Smooth muscle cell (in vitro differentiated cells): ENCODE results near the gene FBXO33. TPM values are rescaled to one million over a fixed set of nuclear protein-coding genes. Genes with fewer than 3 reads are reported as not detected.

ENCODE experiments used
- DNase-seq: peaks from one replicate; lab custom pipeline; 2025; ENCODE audit not compliant: unreplicated experiment; lab: John Stamatoyannopoulos, UW
- H2AFZ ChIP-seq: fragments of 200-600 bp; sonication (generic); 2 replicates; pipeline ENCODE4 v1.6.0; 2016; ENCODE audit warnings: antibody characterized with exemption, low read depth, mild to moderate bottlenecking
- H3F3A ChIP-seq: fragments of 200-600 bp; sonication (generic); 2 replicates; pipeline ENCODE4 v1.6.0; 2017; ENCODE audit warnings: antibody characterized with exemption, low read depth
- H3K27ac ChIP-seq: fragments of 200-600 bp; sonication (generic); 2 replicates; pipeline ENCODE4 v1.5.1; 2016; ENCODE audit warnings: low read depth, mild to moderate bottlenecking
- H3K27me3 ChIP-seq: fragments of 200-600 bp; sonication (generic); 2 replicates; pipeline ENCODE4 v1.6.1; 2016; ENCODE audit warnings: low read depth, mild to moderate bottlenecking
- H3K36me3 ChIP-seq: fragments of 200-600 bp; sonication (generic); 2 replicates; pipeline ENCODE4 v1.5.1; 2016; ENCODE audit warnings: low read depth
- H3K4me1 ChIP-seq: fragments of 200-600 bp; sonication (generic); 2 replicates; pipeline ENCODE4 v1.5.1; 2016; ENCODE audit warnings: low read depth
- H3K4me2 ChIP-seq: fragments of 200-600 bp; sonication (generic); 2 replicates; pipeline ENCODE4 v1.6.0; 2016; ENCODE audit warnings: mild to moderate bottlenecking
- H3K4me3 ChIP-seq: fragments of 200-600 bp; sonication (generic); 2 replicates; pipeline ENCODE4 v1.5.1; 2016; ENCODE audit warnings: mild to moderate bottlenecking
- H3K79me2 ChIP-seq: fragments of 200-600 bp; sonication (generic); 2 replicates; pipeline ENCODE4 v1.6.0; 2016; ENCODE audit warnings: low read depth, mild to moderate bottlenecking
- H3K9ac ChIP-seq: fragments of 200-600 bp; sonication (generic); 2 replicates; pipeline ENCODE4 v1.6.0; 2016; ENCODE audit warnings: low read depth
- H3K9me3 ChIP-seq: fragments of 200-600 bp; sonication (generic); replicated peaks from 2 replicates; pipeline ENCODE4 v1.5.1; 2016; ENCODE audit warnings: low read depth
- H4K20me1 ChIP-seq: fragments of 200-600 bp; sonication (generic); 2 replicates; pipeline ENCODE4 v1.6.0; 2016; ENCODE audit warnings: low read depth
- CTCF ChIP-seq: fragments of 200-600 bp; sonication (generic); IDR thresholded peaks from 2 replicates; pipeline ENCODE4 v1.5.1; 2017; ENCODE audit warnings: borderline replicate concordance, mild to moderate bottlenecking, antibody characterized with exemption; ENCODE audit not compliant: insufficient read depth, poor library complexity, severe bottlenecking
- WGBS: methylation state at CpG from one replicate; pipeline ENCODE4 v1.1.7; 2016; ENCODE audit warnings: low lambda C conversion rate; 5-methylcytosine and 5-hydroxymethylcytosine counted together
- polyA plus RNA-seq: library from polyadenylated mRNA; unstranded; fragments of >200 nt; fragmentation: Nextera tagmentation; extraction: Ambion mirVana; gene quantifications from 2 replicates; pipeline ENCODE4 v1.2.1, GENCODE V29; 2016
- total RNA-seq: library from RNA; depleted of rRNA; stranded (reverse); fragments of >200 nt; gene quantifications from 2 replicates; pipeline ENCODE4 v1.2.3, GENCODE V29; 2014

The FBXO33 gene
- total and polyA plus RNA-seq, 2 experiments from 2014 or later, result 9.2 to 15.4 TPM

- H4K20me1 ChIP-seq, result peaks cover 4% of the 10 kb centered on the region
- peaks cover 12% of the 10 kb centered on the region for H3K36me3 ChIP-seq
- H3K4me2 ChIP-seq, result no peak overlapping the region
- H2AFZ ChIP-seq, result no peak overlapping the region
- no peak overlapping the region for H3K9ac ChIP-seq
- peaks cover 8% of the 10 kb centered on the region for H3K79me2 ChIP-seq
- TF ChIP-seq CTCF, result no peak
- no peak overlapping the region for H3K4me3 ChIP-seq
- DNase-seq, result no peak
- no peaks in the 10 kb centered on the region for H3K27me3 ChIP-seq
- 54% methylated on average over 2 of the region's 2 CpGs for WGBS
- no peaks in the 10 kb centered on the region for H3F3A ChIP-seq
- H3K4me1 ChIP-seq, result peaks cover 19% of the 10 kb centered on the region
- H3K27ac ChIP-seq, result no peak overlapping the region
- no peaks in the 10 kb centered on the region for H3K9me3 ChIP-seq
Measured at GRCh38 chr14:39367387-39367751, 64.9 kb downstream of the FBXO33 start.

- H3K27ac ChIP-seq, result no peak overlapping the region
- peaks cover 8% of the 10 kb centered on the region for H3K79me2 ChIP-seq
- H3K9ac ChIP-seq, result no peak overlapping the region
- DNase-seq, result no peak
- H3F3A ChIP-seq, result no peaks in the 10 kb centered on the region
- no peak for TF ChIP-seq CTCF
- no peaks in the 10 kb centered on the region for H3K27me3 ChIP-seq
- H3K9me3 ChIP-seq, result no peaks in the 10 kb centered on the region
- no peak overlapping the region for H3K4me3 ChIP-seq
- H3K36me3 ChIP-seq, result peaks cover 12% of the 10 kb centered on the region
- WGBS, result 95% methylated on average over 10 of the region's 10 CpGs
- H3K4me2 ChIP-seq, result no peak overlapping the region
- peaks cover 19% of the 10 kb centered on the region for H3K4me1 ChIP-seq
- H4K20me1 ChIP-seq, result peaks cover 4% of the 10 kb centered on the region
- no peak overlapping the region for H2AFZ ChIP-seq
Measured at GRCh38 chr14:39366460-39367386, 65.5 kb downstream of the FBXO33 start.

GRCh38 chr14:39365354-39365753, 66.9 kb downstream of the FBXO33 start:
- no peaks in the 10 kb centered on the region for H3K9me3 ChIP-seq
- H3K4me2 ChIP-seq, result no peak overlapping the region
- no peak for DNase-seq
- H3K27me3 ChIP-seq, result no peaks in the 10 kb centered on the region
- no peak overlapping the region for H2AFZ ChIP-seq
- peaks cover 12% of the 10 kb centered on the region for H3K36me3 ChIP-seq
- no peak overlapping the region for H3K27ac ChIP-seq
- no peaks in the 10 kb centered on the region for H3F3A ChIP-seq
- H3K9ac ChIP-seq, result no peak overlapping the region
- peaks cover 19% of the 10 kb centered on the region for H3K4me1 ChIP-seq
- peaks cover 8% of the 10 kb centered on the region for H3K79me2 ChIP-seq
- no peak for TF ChIP-seq CTCF
- H4K20me1 ChIP-seq, result peaks cover 4% of the 10 kb centered on the region
- 100% methylated on average over 1 of the region's 1 CpG for WGBS
- H3K4me3 ChIP-seq, result no peak overlapping the region
